GM18868 (cell line): ENCODE results near the gene SPOCK1.
A peak's percentile ranks its signal among the peaks of the same experiment; 100 is the strongest.

Source experiments
- ATAC-seq: cut with Tn5 transposase; IDR thresholded peaks from one replicate; pipeline ENCODE4 v1.9.1; 2021; ENCODE audit warnings: mild to moderate bottlenecking, moderate library complexity; ENCODE audit not compliant: unreplicated experiment

Gene SPOCK1

GRCh38 chr5:137333475-137333874 is 165.7 kb downstream of the SPOCK1 start:
- ATAC-seq = no peak

GRCh38 chr5:137332296-137332695 is 166.8 kb downstream of the SPOCK1 start:
- no peak for ATAC-seq

DNA sequence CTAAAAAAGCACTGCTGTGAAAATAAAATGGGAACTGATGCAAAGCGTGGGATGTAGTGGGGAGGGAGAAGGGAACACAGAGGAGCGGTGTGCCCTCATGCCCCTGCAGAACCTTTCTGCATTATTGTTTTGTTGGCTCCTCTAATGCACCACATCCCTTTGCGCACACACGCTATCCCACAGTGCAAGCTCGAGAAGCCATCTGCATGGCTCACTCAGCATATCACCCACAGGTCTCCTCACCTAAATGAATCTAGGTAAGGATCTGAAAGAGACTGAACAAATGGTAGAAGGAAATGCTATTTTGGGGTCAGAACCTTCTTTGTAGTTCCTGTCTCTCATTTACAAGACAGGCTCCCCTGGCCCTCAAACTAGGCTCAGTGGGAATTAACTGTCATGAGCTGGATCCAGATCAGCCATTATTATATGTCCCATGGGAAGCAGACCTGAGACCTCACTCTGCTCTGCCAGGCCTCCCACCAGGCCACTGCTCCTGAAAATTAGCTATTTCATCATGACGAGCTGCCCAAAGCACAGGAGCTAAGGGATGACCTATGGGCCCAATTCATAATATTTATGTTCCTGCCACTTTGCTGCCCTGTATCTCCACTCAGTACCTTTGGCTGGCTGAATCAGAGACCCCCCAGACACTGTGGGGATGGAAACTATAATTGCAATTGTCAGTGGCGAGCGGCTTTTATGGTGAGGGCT is 169.4 kb downstream of the SPOCK1 start:
- no peak for ATAC-seq

DNA sequence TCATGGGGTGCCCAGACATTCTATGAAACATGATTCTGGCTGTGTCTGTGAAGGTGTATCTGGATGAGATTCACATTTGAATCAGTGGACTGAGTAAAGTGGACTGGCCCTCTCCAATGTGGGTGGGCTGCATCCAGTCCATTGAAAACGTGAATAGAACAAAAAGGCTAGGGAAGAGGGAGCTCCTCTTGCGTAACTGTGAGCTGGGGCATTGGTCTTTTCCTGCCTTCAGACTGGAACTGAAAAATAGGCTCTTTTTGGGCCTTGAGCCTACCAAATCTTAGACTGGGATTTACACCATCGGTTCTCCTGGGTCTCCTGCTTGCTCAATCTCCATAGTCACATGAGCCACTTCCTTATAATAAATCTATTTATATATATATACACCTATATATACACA is 170.1 kb downstream of the SPOCK1 start:
- no peak for ATAC-seq

GRCh38 chr5:137328463-137328862 is 170.7 kb downstream of the SPOCK1 start:
- no peak for ATAC-seq

- no peak for ATAC-seq
Observed at GRCh38 chr5:137325721-137326120, 173.4 kb downstream of the SPOCK1 start.

DNA sequence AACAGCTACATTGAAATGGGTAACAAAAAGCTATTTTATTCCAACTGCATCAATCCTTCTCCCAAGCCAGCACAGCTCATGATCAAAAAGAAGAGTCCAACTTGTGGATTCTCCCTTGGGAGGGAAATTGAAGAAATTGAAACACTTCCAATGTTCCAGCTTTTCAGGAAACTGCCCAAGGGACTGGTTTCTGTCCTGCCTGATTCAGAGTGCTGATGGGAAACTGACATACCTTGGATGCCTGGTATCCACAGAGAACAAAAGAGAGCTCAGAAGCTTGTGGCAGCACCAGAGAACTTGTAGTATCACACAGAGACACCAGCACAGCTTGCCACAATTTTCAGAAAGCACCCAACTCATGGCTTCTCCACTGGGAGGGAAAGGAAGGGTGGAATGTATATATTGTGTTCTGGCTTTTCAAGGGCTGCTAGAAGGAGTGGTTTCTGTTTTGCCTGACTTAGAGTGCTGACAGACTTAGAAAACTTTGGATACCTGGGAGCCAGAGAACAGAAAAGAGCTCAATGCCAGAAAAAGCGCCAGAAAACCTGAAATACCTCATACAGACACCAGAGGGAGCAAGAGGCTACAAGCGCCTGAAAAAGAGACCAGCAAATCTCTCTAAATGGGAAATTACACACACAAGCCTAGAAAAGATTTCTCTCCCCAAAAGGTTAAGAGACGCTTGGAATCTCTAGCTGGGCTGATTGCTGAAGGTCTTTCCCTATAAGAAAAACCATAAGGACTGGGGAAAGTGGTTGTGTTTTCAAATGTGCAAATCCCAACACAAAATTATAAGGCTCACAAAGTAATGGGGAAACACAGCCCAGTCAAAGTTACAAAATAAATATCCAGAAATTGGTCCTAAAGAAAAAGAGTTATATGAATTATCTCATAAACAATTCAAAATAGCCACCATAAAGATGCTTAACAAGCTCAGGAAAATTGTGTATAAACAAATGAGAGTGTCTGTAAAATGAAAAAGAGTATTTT is 178.8 kb downstream of the SPOCK1 start:
- peak; percentile 72 for ATAC-seq

- no peak for ATAC-seq
Observed at GRCh38 chr5:137318027-137318426, 181.1 kb downstream of the SPOCK1 start.

GRCh38 chr5:137316346-137316736 is 182.8 kb downstream of the SPOCK1 start:
- no peak for ATAC-seq

- ATAC-seq = no peak
Observed at GRCh38 chr5:137315534-137316345, 183.4 kb downstream of the SPOCK1 start.

- ATAC-seq = no peak
Observed at GRCh38 chr5:137315109-137315508, 184.0 kb downstream of the SPOCK1 start.

GRCh38 chr5:137313526-137314175 is 185.5 kb downstream of the SPOCK1 start:
- no peak for ATAC-seq

DNA sequence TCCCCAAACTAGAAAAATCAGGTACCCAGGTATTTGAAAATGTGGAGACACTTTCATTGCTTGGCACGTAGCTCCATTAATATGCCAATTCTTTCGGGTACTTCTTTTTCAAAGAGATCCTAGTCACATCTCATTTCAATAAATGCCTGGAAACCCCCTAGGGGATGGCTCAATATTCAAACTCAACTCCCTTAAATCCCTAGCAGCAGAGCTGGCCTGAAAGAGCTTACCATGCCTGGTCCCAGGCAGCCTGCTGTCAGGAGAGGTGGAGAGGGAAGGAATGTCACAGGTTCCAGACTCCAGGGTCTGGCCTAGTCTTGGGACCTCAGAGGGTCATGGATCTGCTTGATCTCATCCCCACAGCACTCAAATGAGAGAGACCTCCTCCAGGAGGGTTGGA is 187.1 kb downstream of the SPOCK1 start:
- ATAC-seq = no peak

DNA sequence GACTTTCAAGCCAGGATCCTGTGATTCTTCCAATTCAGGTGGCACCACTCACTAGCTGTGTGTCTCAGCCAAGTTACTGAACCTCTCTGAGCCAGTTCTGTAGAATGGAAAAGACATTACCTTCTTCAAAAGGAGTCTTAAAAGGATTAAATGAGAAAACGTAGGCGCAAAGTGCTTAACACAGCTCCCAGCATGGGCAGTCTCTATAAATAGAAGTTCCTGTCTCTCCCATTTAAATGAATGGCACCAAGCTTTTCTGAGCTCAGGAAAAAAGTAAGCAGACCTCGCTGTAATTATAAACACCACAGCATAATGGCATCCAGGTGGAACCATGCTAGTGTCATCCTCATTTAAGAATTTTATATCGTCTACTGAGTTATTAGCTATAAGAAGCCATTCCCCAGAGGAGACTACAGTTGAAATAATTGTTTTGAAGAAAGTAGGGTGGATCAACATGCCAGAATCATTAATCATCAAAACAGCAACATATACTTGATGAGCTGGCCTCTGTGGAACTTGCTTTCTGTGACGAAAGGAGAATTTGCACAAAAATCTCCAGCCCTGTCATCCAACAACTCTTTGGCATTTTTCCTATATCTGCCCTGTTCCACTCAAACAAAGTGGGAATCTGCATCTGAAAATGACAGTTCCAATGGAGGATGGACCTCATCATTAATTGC is 188.9 kb downstream of the SPOCK1 start:
- ATAC-seq = no peak

DNA sequence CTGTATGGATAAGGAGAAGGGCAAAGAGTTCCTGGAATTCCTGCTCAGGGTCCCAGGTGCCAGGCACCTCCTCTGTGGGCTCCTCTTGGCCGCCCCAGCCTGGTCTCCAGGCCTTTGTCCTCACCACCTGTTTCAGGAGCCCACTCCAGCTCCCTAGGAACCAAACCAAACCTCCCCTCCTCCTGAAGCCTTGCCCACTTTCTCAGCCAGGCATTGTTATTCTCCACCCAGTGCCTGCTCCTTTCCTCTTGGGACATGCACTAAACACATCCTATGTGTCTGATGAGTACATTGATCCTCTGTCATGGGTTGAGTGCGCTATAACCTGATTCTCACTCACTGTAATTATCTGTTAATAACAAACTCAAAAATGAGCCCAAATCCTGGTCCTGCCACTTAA is 189.8 kb downstream of the SPOCK1 start:
- no peak for ATAC-seq

- ATAC-seq = no peak
Observed at GRCh38 chr5:137308311-137308710, 190.8 kb downstream of the SPOCK1 start.

DNA sequence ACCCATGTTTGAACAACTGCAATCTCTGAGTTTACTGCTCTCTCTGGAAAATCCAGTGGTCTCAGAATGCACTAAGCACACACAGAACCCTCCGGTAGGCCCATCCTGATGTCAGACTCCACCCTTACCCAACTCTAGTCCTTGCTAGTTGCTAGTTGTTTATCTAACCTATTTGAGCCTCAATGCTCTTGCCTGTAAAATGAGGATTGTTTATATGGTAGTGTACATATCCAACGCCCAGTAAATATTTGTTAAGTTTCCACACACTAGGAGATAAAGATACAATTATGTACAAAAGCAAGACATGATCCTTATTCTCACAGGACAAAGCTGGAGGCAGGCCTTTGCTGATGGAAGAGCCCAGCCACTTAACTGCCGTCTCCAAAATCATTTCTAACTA is 192.2 kb downstream of the SPOCK1 start:
- ATAC-seq = no peak

GRCh38 chr5:137305971-137306602 is 193.0 kb downstream of the SPOCK1 start:
- ATAC-seq = no peak

DNA sequence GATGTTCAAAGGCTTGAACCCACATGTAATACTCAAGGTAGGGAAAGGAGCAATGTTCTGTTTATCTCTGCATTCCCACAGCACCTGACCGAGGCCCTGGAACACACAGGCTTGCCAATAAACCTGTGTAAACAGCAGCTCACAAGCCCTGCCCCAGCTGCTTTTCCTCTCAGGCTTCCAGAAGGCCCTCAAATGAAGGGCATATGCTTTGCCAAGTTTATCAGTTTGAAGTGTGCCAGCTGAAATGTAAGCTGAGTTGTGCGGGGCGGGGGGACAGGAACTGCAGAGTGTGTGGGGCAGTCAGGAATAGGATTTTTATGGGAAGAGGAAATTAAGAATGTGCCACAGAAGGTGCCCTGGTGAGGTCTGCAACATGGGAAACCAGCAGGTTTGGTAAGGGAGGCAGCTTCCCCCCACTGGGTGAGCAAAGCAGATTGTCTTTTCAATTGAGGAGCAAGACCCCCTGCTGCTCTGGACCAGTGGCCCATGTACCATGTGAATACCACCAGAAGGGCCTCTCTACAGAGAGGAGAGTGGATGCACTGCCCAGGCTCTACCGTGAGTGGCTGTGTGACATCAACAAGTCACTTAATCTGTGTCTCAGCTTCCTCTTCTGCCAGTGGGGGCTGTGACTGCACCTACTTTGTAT is 194.8 kb downstream of the SPOCK1 start:
- no peak for ATAC-seq
